ENCODE measurements around the gene SPDYC. TPM values are rescaled to one million over a fixed set of nuclear protein-coding genes. Genes with fewer than 3 reads are reported as not detected.
A peak's percentile ranks its signal among the peaks of the same experiment; 100 is the strongest.

Gene SPDYC
- total and polyA plus RNA-seq, 9 of the 15 experiments (the other 6 are each of a cell fraction or from before 2014, with no cell fraction given), result 4.4 to 18.8 (median 9.2) TPM

DNA sequence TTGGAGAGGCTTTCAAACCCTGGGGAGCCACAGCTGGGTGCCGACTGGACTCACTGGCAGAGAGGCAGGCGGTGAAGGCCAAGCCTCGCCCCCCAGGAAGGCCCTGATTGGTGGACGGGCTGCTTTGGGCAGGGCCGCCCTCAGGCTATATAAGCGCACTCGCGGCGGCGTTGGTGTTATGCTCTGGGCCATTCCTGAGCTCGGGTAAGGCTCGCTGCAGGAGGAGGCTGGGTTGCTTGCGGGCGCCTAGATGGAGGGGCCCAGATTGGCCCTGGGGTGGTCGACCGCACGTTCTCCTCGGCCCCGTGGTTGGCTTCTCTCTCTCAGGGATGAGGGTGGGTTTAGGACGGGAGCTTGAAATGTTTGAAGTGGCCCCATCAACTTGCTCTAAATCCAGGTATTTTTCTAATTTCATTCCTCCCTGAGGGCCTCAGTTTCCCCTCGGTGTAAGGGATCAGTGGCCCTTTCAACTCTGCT is at the start of gene SPDYC (continued):
- no peak for TF ChIP-seq TSHZ1 (CRISPR knock-in tag; IDR thresholded peaks at IDR 0.05)
- TF ChIP-seq, protein P1, sequence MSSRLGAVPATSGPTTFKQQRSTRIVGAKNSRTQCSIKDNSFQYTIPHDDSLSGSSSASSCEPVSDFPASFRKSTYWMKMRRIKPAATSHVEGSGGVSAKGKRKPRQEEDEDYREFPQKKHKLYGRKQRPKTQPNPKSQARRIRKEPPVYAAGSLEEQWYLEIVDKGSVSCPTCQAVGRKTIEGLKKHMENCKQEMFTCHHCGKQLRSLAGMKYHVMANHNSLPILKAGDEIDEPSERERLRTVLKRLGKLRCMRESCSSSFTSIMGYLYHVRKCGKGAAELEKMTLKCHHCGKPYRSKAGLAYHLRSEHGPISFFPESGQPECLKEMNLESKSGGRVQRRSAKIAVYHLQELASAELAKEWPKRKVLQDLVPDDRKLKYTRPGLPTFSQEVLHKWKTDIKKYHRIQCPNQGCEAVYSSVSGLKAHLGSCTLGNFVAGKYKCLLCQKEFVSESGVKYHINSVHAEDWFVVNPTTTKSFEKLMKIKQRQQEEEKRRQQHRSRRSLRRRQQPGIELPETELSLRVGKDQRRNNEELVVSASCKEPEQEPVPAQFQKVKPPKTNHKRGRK (tag; IDR thresholded peaks at IDR 0.05), result no peak
- no peak for TF ChIP-seq TCF7 (IDR thresholded peaks at IDR 0.05; ENCODE audit: borderline replicate concordance)
- no peak for TF ChIP-seq ASH1L (IDR thresholded peaks at IDR 0.05; ENCODE audit: borderline replicate concordance, low read depth, partially characterized antibody)
- TF ChIP-seq E2F5 (CRISPR knock-in tag; IDR thresholded peaks at IDR 0.05), result no peak
- no peak for TF ChIP-seq SREBF2 (CRISPR knock-in tag; IDR thresholded peaks at IDR 0.05)
- no peak for TF ChIP-seq CEBPB (tag; IDR thresholded peaks at IDR 0.05)
- no peak for TF ChIP-seq JUN (IDR thresholded peaks at IDR 0.05; ENCODE audit: borderline replicate concordance, low read depth, low read length)
- no peak for TF ChIP-seq JUN (CRISPR knock-in tag; IDR thresholded peaks at IDR 0.05; ENCODE audit: borderline replicate concordance)
- TF ChIP-seq GTF2A2 (tag; IDR thresholded peaks at IDR 0.05), result peak; percentile 95
- TF ChIP-seq E2F4 (CRISPR knock-in tag; IDR thresholded peaks at IDR 0.05; ENCODE audit: low read depth), result no peak
- TF ChIP-seq CHD2 (IDR thresholded peaks at IDR 0.05; ENCODE audit: low read depth, low read length), result no peak
- TF ChIP-seq DIDO1 (tag; IDR thresholded peaks at IDR 0.05; ENCODE audit: low read depth), result no peak
- no peak for TF ChIP-seq MEIS2 (IDR thresholded peaks at IDR 0.05; ENCODE audit: partially characterized antibody)
- 0 out of 2 replicates have a peak, but pooled peaks have one; percentile 16 for TF ChIP-seq EGR1 (conservative IDR thresholded peaks at IDR 0.05)
- no peak for TF ChIP-seq GMEB1 (CRISPR knock-in tag; IDR thresholded peaks at IDR 0.05)
- no peak for TF ChIP-seq MCM7 (IDR thresholded peaks at IDR 0.05)
- TF ChIP-seq ZNF584 (CRISPR knock-in tag; IDR thresholded peaks at IDR 0.05; ENCODE audit: low read depth), result no peak
- TF ChIP-seq LEF1 (IDR thresholded peaks at IDR 0.05), result no peak
- TF ChIP-seq MTA3 (IDR thresholded peaks at IDR 0.05; ENCODE audit: borderline replicate concordance), result peak; percentile 100
- TF ChIP-seq KAT2B (IDR thresholded peaks at IDR 0.05; ENCODE audit: low read depth, low read length), result no peak
